HFFc6 (cell line): ENCODE results near the gene LRRC8A. TPM values are rescaled to one million over a fixed set of nuclear protein-coding genes. Genes with fewer than 3 reads are reported as not detected.

Experiments used
- DNase-seq: peaks from one replicate; pipeline ENCODE4 v3.0.0-alpha.2; 2018
- H3K27ac Mint-ChIP-seq: 2 replicates; pipeline ENCODE4 v1.8.0; 2020; ENCODE audit warnings: mild to moderate bottlenecking, mixed read lengths
- H3K27me3 Mint-ChIP-seq: 2 replicates; pipeline ENCODE4 v1.8.0; 2021; ENCODE audit warnings: mild to moderate bottlenecking, moderate library complexity, mixed read lengths; ENCODE audit not compliant: insufficient read depth
- H3K36me3 Mint-ChIP-seq: 2 replicates; pipeline ENCODE4 v1.8.0; 2021; ENCODE audit warnings: low read depth, mixed read lengths
- H3K4me1 Mint-ChIP-seq: 2 replicates; pipeline ENCODE4 v1.8.0; 2020; ENCODE audit warnings: low read depth, mixed read lengths
- H3K4me3 Mint-ChIP-seq: 2 replicates; pipeline ENCODE4 v1.8.0; 2020; ENCODE audit warnings: mild to moderate bottlenecking, moderate library complexity, mixed read lengths
- H3K9me3 Mint-ChIP-seq: 2 replicates; pipeline ENCODE4 v1.8.0; 2020; ENCODE audit warnings: mild to moderate bottlenecking, mixed read lengths
- total RNA-seq, 6 experiments: library from RNA; stranded (reverse); fragmentation: NEBNext Ultra II Directional; extraction: Animal tissue kit (Norgen Biotek cat#: 25700); gene quantifications; 2 replicates in 1 of 6; 3 replicates in 5 of 6; pipeline ENCODE4 v1.2.3, GENCODE V29; 2021
- TF ChIP-seq, protein P1 (sequence below): fragments of 200-600 bp; sonication (generic); IDR thresholded peaks from 2 replicates; pipeline ENCODE4 v1.5.0; 2021; ENCODE audit warnings: antibody characterized with exemption, mild to moderate bottlenecking

LRRC8A gene
- total RNA-seq, 6 experiments from 2014 or later: 37.8 to 51.9 (median 39.6) TPM

DNA sequence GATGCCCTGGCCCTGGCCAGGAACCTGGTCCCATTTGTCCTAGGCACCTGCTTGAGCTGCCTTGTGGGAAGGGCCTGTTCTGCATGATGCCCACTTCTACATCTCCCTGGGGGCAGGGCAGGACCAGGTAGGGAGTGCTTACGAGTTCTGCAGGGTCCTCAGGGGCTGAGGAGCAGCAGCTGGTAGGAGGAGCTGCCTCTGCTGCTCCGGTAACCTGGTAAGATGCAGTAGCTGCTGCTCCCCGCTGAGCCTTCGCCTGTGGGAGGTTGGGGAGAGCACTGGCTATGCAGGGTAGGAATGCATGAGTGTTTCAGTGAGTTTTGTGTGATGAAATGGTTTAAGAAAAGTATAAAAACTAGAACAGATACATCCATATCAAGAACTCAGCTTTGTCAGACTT is 13.6 kb downstream of the LRRC8A start:
- peaks cover 35% of the 10 kb centered on the region for H3K4me1 Mint-ChIP-seq
- H3K27ac Mint-ChIP-seq: 0 out of 2 replicates have a peak overlapping the region, but pooled peaks have one; percentile 7
- DNase-seq: no peak

DNA sequence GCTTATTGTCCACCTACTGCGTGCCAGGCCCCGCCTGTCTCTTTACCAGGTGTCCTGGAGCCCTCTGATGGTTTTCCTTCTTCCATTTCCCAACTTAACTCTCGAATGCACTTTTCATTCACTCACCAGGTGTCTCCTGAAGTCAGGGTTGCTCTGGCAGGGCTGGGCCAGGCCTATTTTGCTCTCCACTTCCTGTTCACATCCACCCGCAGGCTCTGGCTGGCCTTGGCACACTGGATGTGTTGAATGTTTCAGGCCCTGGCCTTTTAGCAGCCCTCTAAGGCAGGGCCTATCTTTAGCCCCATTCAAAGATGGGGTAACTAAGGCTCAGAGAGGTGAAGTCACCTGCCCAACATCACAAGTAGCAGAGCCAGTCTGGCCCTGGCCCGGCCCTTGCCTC is 16.4 kb downstream of the LRRC8A start:
- H3K27ac Mint-ChIP-seq: no peak overlapping the region; the same call in 1 of the 2 replicates
- H3K4me1 Mint-ChIP-seq: peaks cover 23% of the 10 kb centered on the region
- TF ChIP-seq, protein P1, sequence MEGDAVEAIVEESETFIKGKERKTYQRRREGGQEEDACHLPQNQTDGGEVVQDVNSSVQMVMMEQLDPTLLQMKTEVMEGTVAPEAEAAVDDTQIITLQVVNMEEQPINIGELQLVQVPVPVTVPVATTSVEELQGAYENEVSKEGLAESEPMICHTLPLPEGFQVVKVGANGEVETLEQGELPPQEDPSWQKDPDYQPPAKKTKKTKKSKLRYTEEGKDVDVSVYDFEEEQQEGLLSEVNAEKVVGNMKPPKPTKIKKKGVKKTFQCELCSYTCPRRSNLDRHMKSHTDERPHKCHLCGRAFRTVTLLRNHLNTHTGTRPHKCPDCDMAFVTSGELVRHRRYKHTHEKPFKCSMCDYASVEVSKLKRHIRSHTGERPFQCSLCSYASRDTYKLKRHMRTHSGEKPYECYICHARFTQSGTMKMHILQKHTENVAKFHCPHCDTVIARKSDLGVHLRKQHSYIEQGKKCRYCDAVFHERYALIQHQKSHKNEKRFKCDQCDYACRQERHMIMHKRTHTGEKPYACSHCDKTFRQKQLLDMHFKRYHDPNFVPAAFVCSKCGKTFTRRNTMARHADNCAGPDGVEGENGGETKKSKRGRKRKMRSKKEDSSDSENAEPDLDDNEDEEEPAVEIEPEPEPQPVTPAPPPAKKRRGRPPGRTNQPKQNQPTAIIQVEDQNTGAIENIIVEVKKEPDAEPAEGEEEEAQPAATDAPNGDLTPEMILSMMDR: no peak
- H3K36me3 Mint-ChIP-seq: peaks cover 14% of the 10 kb centered on the region; the same call in 1 of the 2 replicates
- H3K4me3 Mint-ChIP-seq: no peak overlapping the region
- H3K27me3 Mint-ChIP-seq: peaks cover under 1% of the 10 kb centered on the region; the same call in 1 of the 2 replicates
- no peak for DNase-seq
- no peaks in the 10 kb centered on the region for H3K9me3 Mint-ChIP-seq

More for the DNA sequence above, 13.6 kb downstream of the LRRC8A start:
- Mint-ChIP-seq H3K4me3 (no peak overlapping the region), H3K36me3 (peaks cover 14% of the 10 kb centered on the region; the same call in 1 of the 2 replicates), H3K9me3 (no peaks in the 10 kb centered on the region), H3K27me3 (no peaks in the 10 kb centered on the region; the same call in 1 of the 2 replicates)
- TF ChIP-seq, protein P1: no peak

GRCh38 chr9:128898845-128899565 is 17.1 kb downstream of the LRRC8A start:
- Mint-ChIP-seq H3K36me3 (peaks cover 14% of the 10 kb centered on the region; the same call in 1 of the 2 replicates), H3K27me3 (peaks cover 3% of the 10 kb centered on the region; the same call in 1 of the 2 replicates), H3K9me3 (no peaks in the 10 kb centered on the region), H3K27ac (peak overlapping the region; percentile 23; the same call in 1 of the 2 replicates), H3K4me1 (peaks cover 27% of the 10 kb centered on the region), H3K4me3 (no peak overlapping the region)
- no peak for DNase-seq
- TF ChIP-seq, protein P1: no peak

- Mint-ChIP-seq H3K27ac (peak overlapping the region; percentile 23), H3K4me3 (no peak overlapping the region), H3K4me1 (peaks cover 30% of the 10 kb centered on the region), H3K36me3 (peaks cover 14% of the 10 kb centered on the region; the same call in 1 of the 2 replicates), H3K27me3 (peaks cover 3% of the 10 kb centered on the region; the same call in 1 of the 2 replicates), H3K9me3 (no peaks in the 10 kb centered on the region)
- no peak for DNase-seq
- TF ChIP-seq, protein P1: no peak
Observed at GRCh38 chr9:128899566-128900322, 17.8 kb downstream of the LRRC8A start.

DNA sequence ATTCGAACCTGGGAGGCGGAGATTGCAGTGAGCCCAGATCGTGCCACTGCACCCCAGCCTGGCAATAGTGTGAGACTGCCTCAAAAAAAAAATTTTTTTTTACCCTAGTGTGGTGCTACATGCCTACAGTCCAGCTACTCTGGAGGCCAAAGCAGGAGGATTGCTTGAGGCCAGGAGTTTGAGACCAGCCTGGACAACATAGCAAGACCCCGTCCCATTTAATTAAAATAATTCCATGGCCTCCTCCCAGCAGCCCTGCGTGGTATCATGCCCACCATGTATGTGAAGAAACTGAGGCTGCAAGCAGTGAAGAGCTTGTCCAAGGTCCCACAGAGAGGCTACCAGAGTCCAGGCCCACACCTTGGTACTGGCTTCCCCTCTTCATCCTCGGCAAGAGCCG is 19.4 kb downstream of the LRRC8A start:
- H3K27ac Mint-ChIP-seq: no peak overlapping the region
- no peak overlapping the region for H3K4me3 Mint-ChIP-seq
- TF ChIP-seq, protein P1: no peak
- H3K4me1 Mint-ChIP-seq: peaks cover 30% of the 10 kb centered on the region
- H3K9me3 Mint-ChIP-seq: no peaks in the 10 kb centered on the region
- DNase-seq: no peak
- peaks cover 3% of the 10 kb centered on the region; the same call in 1 of the 2 replicates for H3K27me3 Mint-ChIP-seq
- H3K36me3 Mint-ChIP-seq: peaks cover 14% of the 10 kb centered on the region; the same call in 1 of the 2 replicates
